IMR-90 (cell line): ENCODE measurements around the gene FAM184A. TPM values are rescaled to one million over a fixed set of nuclear protein-coding genes. Genes with fewer than 3 reads are reported as not detected.
"Not testable (repeated sequence)": the region's sequence is repeated elsewhere in the genome, so short reads cannot be mapped to it uniquely, and the experiment has no call there.

ENCODE experiments used
- ATAC-seq: fragments of 200-7000 bp; cut with Tn5 transposase; 2 replicates; pipeline ENCODE4 v1.9.1; 2020; ENCODE audit warnings: low read depth, mild to moderate bottlenecking, moderate library complexity
- BruUV-seq: library from RNA; stranded (reverse); fragments of 400-500 nt; replicated peaks from 2 replicates; lab custom pipeline; 2021; lab: Mats Ljungman, UMichigan
- CTCF ChIA-PET: fragments of 300-600 bp; formaldehyde crosslinking; extraction: SDS; loops from one replicate; lab custom pipeline; 2021; ENCODE audit warnings: antibody characterized with exemption; lab: Yijun Ruan, JAX
- POLR2A ChIA-PET: fragments of 300-600 bp; sonication (Branson Sonifier 250); formaldehyde crosslinking; loops from one replicate; lab custom pipeline; 2022; ENCODE audit warnings: antibody characterized with exemption; ENCODE audit not compliant: unreplicated experiment; lab: Charles Lee
- DNase-seq: peaks from one replicate; pipeline ENCODE4 v3.0.0; 2013
- H2AFZ ChIP-seq: replicated peaks from 2 replicates; pipeline ENCODE3; 2013; ENCODE audit warnings: low read length, mild to moderate bottlenecking; ENCODE audit not compliant: poor library complexity
- H2AK5ac ChIP-seq: 2 replicates; pipeline ENCODE4 v1.6.1; 2013; ENCODE audit warnings: low read depth, low read length, inconsistent platforms
- H2AK9ac ChIP-seq: replicated peaks from 2 replicates; pipeline ENCODE3; 2013; ENCODE audit warnings: mild to moderate bottlenecking, low read depth, low read length, moderate library complexity; ENCODE audit not compliant: poor library complexity
- H2BK120ac ChIP-seq: 2 replicates; pipeline ENCODE4 v1.6.1; 2013; ENCODE audit warnings: low read depth, low read length, inconsistent platforms
- H2BK15ac ChIP-seq: 3 replicates; pipeline ENCODE4 v1.6.1; 2013; ENCODE audit warnings: low read depth, low read length, inconsistent platforms
- H2BK20ac ChIP-seq: 2 replicates; pipeline ENCODE4 v1.6.1; 2013; ENCODE audit warnings: low read depth, mild to moderate bottlenecking, inconsistent platforms, low read length, moderate library complexity
- H2BK5ac ChIP-seq: 2 replicates; pipeline ENCODE4 v1.6.1; 2013; ENCODE audit warnings: mild to moderate bottlenecking, low read depth, low read length, inconsistent platforms; ENCODE audit not compliant: poor library complexity, severe bottlenecking
- H3K14ac ChIP-seq: replicated peaks from 2 replicates; pipeline ENCODE4 v1.6.1; 2013; ENCODE audit warnings: low read depth, low read length, inconsistent platforms
- H3K18ac ChIP-seq: 2 replicates; pipeline ENCODE4 v1.6.1; 2013; ENCODE audit warnings: low read depth, low read length, control low read depth
- H3K23ac ChIP-seq: 2 replicates; pipeline ENCODE4 v1.6.1; 2013; ENCODE audit warnings: low read depth, low read length, inconsistent platforms
- H3K27ac ChIP-seq: 2 replicates; pipeline ENCODE4 v1.5.1; 2013; ENCODE audit warnings: mild to moderate bottlenecking, control low read depth, low read length; ENCODE audit not compliant: insufficient read depth
- H3K27me3 ChIP-seq: 2 replicates; pipeline ENCODE4 v1.6.1; 2013; ENCODE audit warnings: low read length; ENCODE audit not compliant: control insufficient read depth, insufficient read depth
- H3K36me3 ChIP-seq: 2 replicates; pipeline ENCODE4 v1.6.1; 2013; ENCODE audit warnings: low read length, mixed read lengths; ENCODE audit not compliant: control insufficient read depth, insufficient read depth
- H3K4ac ChIP-seq: 2 replicates; pipeline ENCODE4 v1.6.1; 2013; ENCODE audit warnings: low read depth, low read length, inconsistent platforms
- H3K4me1 ChIP-seq: 2 replicates; pipeline ENCODE4 v1.6.1; 2013; ENCODE audit warnings: low read length, mixed read lengths; ENCODE audit not compliant: control insufficient read depth, insufficient read depth
- H3K4me2 ChIP-seq: 2 replicates; pipeline ENCODE4 v1.6.1; 2013; ENCODE audit warnings: low read depth, mild to moderate bottlenecking, control low read depth, low read length, moderate library complexity
- H3K4me3 ChIP-seq: 2 replicates; pipeline ENCODE4 v1.5.1; 2013; ENCODE audit warnings: low read depth, mild to moderate bottlenecking, control low read depth, low read length, moderate library complexity; ENCODE audit not compliant: insufficient read depth
- H3K56ac ChIP-seq: 2 replicates; pipeline ENCODE4 v1.6.1; 2013; ENCODE audit warnings: low read length, inconsistent platforms; ENCODE audit not compliant: insufficient read depth; ENCODE audit errors: extremely low read depth
- H3K79me1 ChIP-seq, 2 experiments: 2 replicates each; pipeline ENCODE4 v1.6.1; 2013; ENCODE audit warnings: low read length in 2 of 2, inconsistent platforms in 1 of 2, low read depth in 1 of 2
- H3K9ac ChIP-seq: 2 replicates; pipeline ENCODE4 v1.6.1; 2013; ENCODE audit warnings: low read depth, low read length, control low read depth
- H3K9me1 ChIP-seq: 2 replicates; pipeline ENCODE4 v1.6.1; 2013; ENCODE audit warnings: low read length, inconsistent platforms; ENCODE audit not compliant: insufficient read depth
- H3K9me3 ChIP-seq: 2 replicates; pipeline ENCODE4 v1.6.1; 2013; ENCODE audit warnings: low read length; ENCODE audit not compliant: control insufficient read depth, insufficient read depth
- H4K20me1 ChIP-seq: 2 replicates; pipeline ENCODE4 v1.6.1; 2013; ENCODE audit warnings: low read length, inconsistent platforms; ENCODE audit not compliant: insufficient read depth
- H4K5ac ChIP-seq: 2 replicates; pipeline ENCODE4 v1.6.1; 2013; ENCODE audit warnings: mild to moderate bottlenecking, low read depth, low read length, control low read depth
- H4K8ac ChIP-seq, 2 experiments: 2 replicates each; pipeline ENCODE4 v1.6.1; 2013; ENCODE audit warnings: low read depth in 2 of 2, low read length in 2 of 2, control low read depth in 1 of 2, inconsistent platforms in 1 of 2
- H4K91ac ChIP-seq: 2 replicates; pipeline ENCODE4 v1.6.1; 2013; ENCODE audit warnings: low read depth, low read length, inconsistent platforms; ENCODE audit not compliant: insufficient read depth
- BHLHE40 ChIP-seq: fragments of 150-350 bp; IDR thresholded peaks from 2 replicates; pipeline ENCODE4 v1.6.1; 2016; ENCODE audit warnings: mild to moderate bottlenecking, low read depth, low read length
- CEBPB ChIP-seq: IDR thresholded peaks from 2 replicates; pipeline ENCODE4 v1.6.1; 2012; ENCODE audit warnings: low read depth, low read length, improper control_type of control experiment
- NFE2L2 ChIP-seq: fragments of 150-350 bp; IDR thresholded peaks from 2 replicates; pipeline ENCODE4 v1.6.1; 2016; ENCODE audit warnings: low read depth, mild to moderate bottlenecking, low read length
- POLR2A ChIP-seq: IDR thresholded peaks from 2 replicates; pipeline ENCODE4 v1.6.1; 2012; ENCODE audit warnings: mild to moderate bottlenecking, low read depth, low read length
- RAD21 ChIP-seq: IDR thresholded peaks from 2 replicates; pipeline ENCODE4 v1.6.1; 2012; ENCODE audit warnings: low read length, improper control_type of control experiment
- RFX5 ChIP-seq: IDR thresholded peaks from 2 replicates; pipeline ENCODE4 v1.8.0; 2012; ENCODE audit warnings: low read depth, mild to moderate bottlenecking, low read length, moderate library complexity
- WGBS, 2 experiments: methylation state at CpG; one replicate each; pipeline versions ENCODE4 v1.1.5 to v1.1.7; 2013; ENCODE audit warnings: missing lambda C conversion rate in 2 of 2; ENCODE audit not compliant: insufficient read length in 1 of 2; ENCODE audit errors: extremely low coverage in 2 of 2; 5-methylcytosine and 5-hydroxymethylcytosine counted together
- dilution Hi-C: fragments of 300-500 bp; cut with HindIII; formaldehyde crosslinking; loops from one replicate; pipeline ENCODE4 v1.14.3; 2018; ENCODE audit warnings: low sequenced_read_pairs; ENCODE audit not compliant: unreplicated experiment
- in situ Hi-C: fragments of 300-500 bp; cut with MboI; formaldehyde crosslinking; loops from 3 replicates; pipeline ENCODE4 v1.14.3; 2019; ENCODE audit warnings: low sequenced_read_pairs, inconsistent platforms, mixed read lengths
- intact Hi-C: fragments of 100-400 bp; cut with micrococcal nuclease; formaldehyde crosslinking; loops from 2 replicates; pipeline ENCODE4 v1.10.0; 2022
- polyA plus RNA-seq, 3 experiments: library from polyadenylated mRNA; depleted of rRNA; stranded (reverse); fragments of >200 nt; gene quantifications; 2 replicates each; pipeline ENCODE4 v1.2.3, GENCODE V29; 2012; ENCODE audit warnings: low replicate concordance in 1 of 3
- total RNA-seq: library from RNA; depleted of rRNA; stranded (reverse); fragments of >200 nt; gene quantifications from 2 replicates; pipeline ENCODE4 v1.2.3, GENCODE V29; 2012
- TF ChIP-seq, protein P1 (sequence below): fragments of 150-350 bp; IDR thresholded peaks from 2 replicates; pipeline ENCODE4 v1.6.1; 2017; ENCODE audit warnings: mild to moderate bottlenecking, antibody characterized with exemption, low read length, low read depth

Gene FAM184A
- total and polyA plus RNA-seq, 2 of the 4 experiments (the other 2 are of a cell fraction): 0.03 TPM; not detected in 1

GRCh38 chr6:119119989-119120388 lies 41.5 kb upstream of the FAM184A start:
- no peak for ATAC-seq

GRCh38 chr6:119119062-119119461 lies 40.6 kb upstream of the FAM184A start:
- H4K5ac ChIP-seq, H2AK9ac ChIP-seq, H3K14ac ChIP-seq, H3K27ac ChIP-seq, POLR2A ChIA-PET, H3K4me3 ChIP-seq, H3K4me1 ChIP-seq, H3K9me1 ChIP-seq, CTCF ChIA-PET, H3K4me2 ChIP-seq, DNase-seq, H2AK5ac ChIP-seq, H3K56ac ChIP-seq, H2BK15ac ChIP-seq, H3K27me3 ChIP-seq, H3K18ac ChIP-seq, BruUV-seq, intact Hi-C loops, dilution Hi-C loops, H2BK120ac ChIP-seq, H3K23ac ChIP-seq, H3K4ac ChIP-seq, H4K20me1 ChIP-seq, H2BK20ac ChIP-seq, H2BK5ac ChIP-seq, H3K36me3 ChIP-seq, ATAC-seq, H3K9ac ChIP-seq, H3K79me1 ChIP-seq, H4K91ac ChIP-seq, H4K8ac ChIP-seq, H3K9me3 ChIP-seq, H2AFZ ChIP-seq: not testable (repeated sequence)
- WGBS, 2 experiments: 80% methylated on average over 1 of the region's 13 CpGs; no CpG with 5 or more reads in 1 of the 2 experiments
- in situ Hi-C loops: loop anchor here (5.0 kb wide), 1 partner anchor 152 kb away; no protein-coding TSS in a partner anchor

More at GRCh38 chr6:119119989-119120388, 41.5 kb upstream of the FAM184A start:
- dilution Hi-C loops (no loop called here), in situ Hi-C loops (loop anchor here (5.0 kb wide), 1 partner anchor 153 kb away; no protein-coding TSS in a partner anchor), intact Hi-C loops (no loop called here)
- Histone ChIP-seq H3K14ac (no peak overlapping the region), H3K56ac (no peak overlapping the region), H4K20me1 (no peaks in the 10 kb centered on the region), H3K27me3 (no peaks in the 10 kb centered on the region; the same call in 1 of the 2 replicates), H3K9me1 (no peaks in the 10 kb centered on the region), H3K4me3 (no peak overlapping the region), H2BK120ac (no peak overlapping the region), H3K4me2 (no peak overlapping the region), H4K91ac (no peak overlapping the region), H3K9me3 (no peaks in the 10 kb centered on the region), H3K27ac (no peak overlapping the region), H3K9ac (no peak overlapping the region), H2AFZ (no peak overlapping the region), H3K4me1 (no peaks in the 10 kb centered on the region), H4K8ac (no peak overlapping the region), H3K79me1 (no peaks in the 10 kb centered on the region), H4K5ac (no peak overlapping the region), H2BK5ac (no peak overlapping the region), H3K23ac (no peak overlapping the region), H2AK9ac (no peak overlapping the region), H2AK5ac (no peak overlapping the region), H3K4ac (no peak overlapping the region), H2BK15ac (no peak overlapping the region), H2BK20ac (no peak overlapping the region), H3K18ac (no peak overlapping the region), H3K36me3 (no peaks in the 10 kb centered on the region)
- DNase-seq: peak; percentile 74
- POLR2A ChIA-PET: no interaction called here
- CTCF ChIA-PET: interaction anchor here (0.6 kb wide), 1 partner anchor 395 kb away, joined by 3 read pairs; no protein-coding TSS in a partner anchor
- TF ChIP-seq, protein P1, sequence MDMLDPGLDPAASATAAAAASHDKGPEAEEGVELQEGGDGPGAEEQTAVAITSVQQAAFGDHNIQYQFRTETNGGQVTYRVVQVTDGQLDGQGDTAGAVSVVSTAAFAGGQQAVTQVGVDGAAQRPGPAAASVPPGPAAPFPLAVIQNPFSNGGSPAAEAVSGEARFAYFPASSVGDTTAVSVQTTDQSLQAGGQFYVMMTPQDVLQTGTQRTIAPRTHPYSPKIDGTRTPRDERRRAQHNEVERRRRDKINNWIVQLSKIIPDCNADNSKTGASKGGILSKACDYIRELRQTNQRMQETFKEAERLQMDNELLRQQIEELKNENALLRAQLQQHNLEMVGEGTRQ: no peak
- TF ChIP-seq NFE2L2 (no peak), CEBPB (peak; percentile 93), RAD21 (no peak), BHLHE40 (no peak), RFX5 (no peak), POLR2A (no peak)
- no CpG with 5 or more reads among the region's 4 CpGs for WGBS, 2 experiments
- BruUV-seq: no TSS peak
